HuH-7 (cell line): ENCODE data around the gene SLC44A1.

Experiments used
- DNase-seq: peaks from one replicate; pipeline ENCODE4 v3.0.0; 2011; ENCODE audit warnings: low spot score

Gene SLC44A1

DNA sequence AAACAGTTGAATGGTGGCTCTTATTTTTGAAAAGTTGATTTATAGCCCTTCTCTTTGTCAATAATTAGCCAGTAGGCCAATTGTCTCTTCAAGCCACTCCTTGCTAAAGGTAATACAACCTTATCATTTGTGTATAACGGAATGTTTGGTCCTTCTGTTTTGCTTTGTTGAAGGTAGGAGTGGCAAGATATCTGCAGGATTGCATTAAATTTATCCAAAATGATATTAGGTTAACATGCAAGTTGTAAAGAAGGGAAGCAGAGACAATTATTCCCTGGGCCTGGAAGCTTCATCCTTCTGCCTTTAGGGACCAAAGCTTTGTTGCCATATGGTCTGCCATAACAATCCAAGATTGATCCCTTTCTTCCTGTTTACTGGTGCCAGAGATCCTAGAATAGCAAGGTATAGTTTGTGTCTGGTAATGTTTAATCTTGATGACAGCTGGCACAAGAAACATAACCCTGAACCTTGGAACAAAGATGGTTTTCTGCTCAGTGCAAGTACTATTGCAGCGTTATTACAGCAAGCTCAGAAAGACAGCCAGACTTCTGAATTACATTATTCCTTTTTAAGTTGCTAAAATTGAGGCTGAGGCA, 187.9 kb downstream of the SLC44A1 start:
- no peak for DNase-seq

DNA sequence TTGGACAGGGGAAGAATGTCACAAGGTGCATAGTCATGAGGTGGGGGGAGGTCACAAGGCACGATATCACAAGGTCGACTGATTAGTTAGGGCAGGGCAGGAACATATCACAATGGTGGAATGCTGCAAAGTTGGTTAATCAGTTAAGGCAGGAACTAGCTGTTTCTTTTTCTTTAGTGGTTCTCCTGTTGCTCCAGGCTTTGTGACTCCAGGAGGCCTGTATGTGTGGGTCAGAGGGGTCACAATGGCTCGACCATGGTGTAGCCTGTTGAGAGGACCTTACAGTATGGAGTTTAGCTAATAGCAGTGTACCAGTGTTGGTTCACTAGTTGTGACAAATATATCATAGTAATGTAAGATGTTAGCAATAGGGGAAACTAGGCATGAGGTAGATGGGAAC, 191.0 kb downstream of the SLC44A1 start:
- no peak for DNase-seq

DNA sequence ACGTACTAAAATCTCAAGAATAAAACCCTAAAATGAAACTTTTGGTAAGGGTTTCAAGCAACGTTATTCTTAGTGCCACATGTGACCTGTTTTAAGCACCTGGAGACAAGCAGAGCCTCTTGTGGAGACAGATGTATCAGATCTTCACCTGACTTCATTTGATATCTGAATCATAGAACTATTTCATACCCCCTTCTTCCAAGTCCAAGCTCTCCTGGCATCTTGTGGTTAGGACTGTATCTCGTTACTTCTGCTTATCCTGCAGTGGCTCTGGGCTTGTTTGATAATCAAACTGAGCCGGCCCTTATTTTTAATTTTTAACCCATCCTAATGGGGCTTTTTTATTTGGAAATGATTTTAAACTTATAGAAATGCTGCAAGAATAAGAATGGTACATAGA, 192.3 kb downstream of the SLC44A1 start:
- no peak for DNase-seq

DNA sequence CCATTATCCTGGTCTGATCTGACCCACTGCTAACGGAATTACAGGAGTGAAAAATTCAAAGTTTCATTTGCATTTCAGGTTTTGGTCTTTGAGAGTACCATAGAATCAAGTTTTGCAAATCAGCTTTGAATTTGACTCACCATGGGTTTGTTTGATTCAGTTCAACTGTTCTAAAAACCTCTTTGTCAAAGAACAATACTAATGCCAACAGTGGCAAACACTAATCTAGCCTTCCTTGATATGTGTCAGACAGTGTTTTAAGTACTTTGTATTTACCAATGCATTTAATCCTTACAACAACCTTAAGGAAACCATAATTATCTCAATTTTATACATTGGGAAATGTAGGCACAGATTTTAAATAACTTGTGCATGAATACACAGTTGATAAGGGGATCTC, 193.3 kb downstream of the SLC44A1 start:
- DNase-seq: no peak

GRCh38 chr9:105438141-105438806, 193.8 kb downstream of the SLC44A1 start:
- no peak for DNase-seq

DNA sequence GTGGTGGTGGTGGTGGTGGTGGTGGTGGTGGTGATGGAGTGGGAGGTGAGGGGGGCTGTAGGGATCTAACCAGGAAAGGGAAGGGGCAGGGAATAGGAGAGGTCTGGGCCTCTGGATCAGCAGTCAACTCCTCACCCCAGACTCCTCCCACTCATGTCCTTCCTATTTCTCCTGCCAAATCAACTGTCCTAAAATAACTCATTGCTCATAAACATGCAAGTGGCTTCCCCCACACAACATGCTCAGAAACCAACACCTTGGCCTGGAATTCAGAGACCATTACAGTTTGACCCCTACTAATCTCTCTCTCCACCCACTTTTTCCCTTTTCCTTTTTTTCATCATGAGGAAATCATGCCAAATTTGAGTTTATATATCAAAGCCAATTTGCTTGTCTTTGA, 195.0 kb downstream of the SLC44A1 start:
- no peak for DNase-seq

DNA sequence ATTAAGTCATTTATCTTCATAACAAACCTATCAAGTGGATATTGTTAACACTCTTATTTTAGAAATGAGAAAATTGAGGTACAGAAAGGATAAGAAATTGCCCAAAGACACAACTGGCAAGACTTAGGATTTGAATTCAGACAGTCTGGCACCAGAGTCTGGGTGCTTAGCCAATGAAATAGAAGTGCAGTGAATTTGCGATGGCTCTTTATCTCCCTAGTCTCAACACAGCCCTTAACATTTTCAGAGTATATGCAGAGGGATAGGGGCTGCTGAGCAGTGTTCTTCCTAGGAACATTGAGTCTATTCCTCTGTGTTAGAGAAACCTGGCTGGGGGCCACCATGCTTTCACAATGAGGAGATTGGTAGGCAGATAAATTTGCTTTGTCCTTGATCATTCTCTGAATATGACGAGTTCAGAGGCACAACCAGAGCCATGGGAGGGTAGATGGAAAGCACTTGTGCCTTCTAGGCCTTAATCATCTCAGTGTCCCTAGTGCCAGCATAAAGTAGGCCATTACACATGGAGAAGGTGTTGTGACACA, 197.2 kb downstream of the SLC44A1 start:
- DNase-seq: no peak

DNA sequence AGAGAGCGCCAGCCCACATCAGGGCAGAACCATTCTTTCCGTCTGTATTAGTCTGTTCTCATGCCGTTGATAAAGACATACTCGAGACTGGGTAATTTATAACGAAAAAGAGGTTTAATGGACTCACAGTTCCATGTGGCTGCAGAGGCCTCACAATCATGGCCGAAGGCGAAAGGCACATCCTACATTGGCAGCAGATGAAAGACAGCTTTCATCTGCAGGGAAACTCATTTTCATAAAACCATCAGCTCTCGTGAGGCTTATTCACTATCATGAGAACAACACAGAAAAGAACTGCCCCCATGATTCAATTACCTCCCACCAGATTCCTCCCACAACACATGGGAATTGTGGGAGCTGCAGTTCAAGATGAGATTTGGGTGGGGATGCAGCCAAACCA, 198.7 kb downstream of the SLC44A1 start:
- no peak for DNase-seq

- no peak for DNase-seq
These were observed 199.7 kb downstream of the SLC44A1 start for GRCh38 chr9:105444130-105444529.

DNA sequence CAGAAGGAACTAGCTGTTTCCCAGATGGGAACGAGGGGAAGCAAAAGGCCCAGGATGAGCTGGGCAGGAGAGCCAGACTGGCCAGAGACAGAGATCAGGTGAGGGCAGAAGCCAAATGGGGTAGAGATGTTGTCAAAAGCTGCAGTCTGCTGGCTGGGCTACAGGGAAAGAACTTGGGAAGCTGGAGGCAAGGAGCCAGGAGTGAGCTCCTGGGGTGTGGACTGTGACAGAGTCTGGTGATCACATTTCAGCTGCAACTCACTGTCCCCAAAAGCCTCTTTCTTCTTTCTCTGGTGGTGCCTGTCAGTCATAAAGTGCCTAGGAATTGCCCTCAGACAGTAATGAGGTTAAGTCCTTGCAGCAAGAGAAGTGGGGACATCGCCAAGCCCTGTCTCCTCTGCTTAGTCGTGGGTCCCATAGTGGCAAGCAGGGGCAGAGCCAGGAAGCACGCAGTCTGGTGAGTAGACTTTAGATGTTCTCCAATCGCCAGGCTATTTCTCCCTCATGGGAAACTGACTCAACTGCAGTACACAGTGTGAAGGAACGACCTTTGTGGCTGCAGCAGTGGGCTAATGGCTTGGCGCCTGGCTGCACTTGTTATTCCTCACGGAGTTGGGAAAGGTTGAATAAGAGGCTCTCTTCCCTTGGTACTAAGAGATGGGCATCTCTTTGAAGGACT, 200.9 kb downstream of the SLC44A1 start:
- no peak for DNase-seq

DNA sequence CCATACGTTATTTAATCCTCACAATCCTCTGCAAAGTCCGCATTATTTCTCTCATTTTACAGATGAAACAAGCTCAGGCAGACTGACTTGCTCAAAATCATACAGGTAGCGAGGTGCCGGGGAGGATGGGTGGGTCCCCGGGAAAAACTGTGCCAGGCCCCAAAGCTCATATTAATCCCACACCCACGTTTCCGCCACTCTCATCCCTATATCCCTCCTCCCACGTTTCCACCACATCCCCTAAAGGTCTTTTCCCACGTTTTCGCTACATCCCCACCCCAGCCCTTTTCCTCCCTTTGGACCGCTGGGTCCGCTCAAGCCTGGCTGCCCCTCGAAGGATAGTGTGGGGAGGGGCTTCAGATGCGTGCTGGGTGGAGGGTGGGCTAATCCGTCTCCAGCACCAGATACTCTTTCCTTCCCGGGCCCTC, 202.9 kb downstream of the SLC44A1 start:
- DNase-seq: no peak

DNA sequence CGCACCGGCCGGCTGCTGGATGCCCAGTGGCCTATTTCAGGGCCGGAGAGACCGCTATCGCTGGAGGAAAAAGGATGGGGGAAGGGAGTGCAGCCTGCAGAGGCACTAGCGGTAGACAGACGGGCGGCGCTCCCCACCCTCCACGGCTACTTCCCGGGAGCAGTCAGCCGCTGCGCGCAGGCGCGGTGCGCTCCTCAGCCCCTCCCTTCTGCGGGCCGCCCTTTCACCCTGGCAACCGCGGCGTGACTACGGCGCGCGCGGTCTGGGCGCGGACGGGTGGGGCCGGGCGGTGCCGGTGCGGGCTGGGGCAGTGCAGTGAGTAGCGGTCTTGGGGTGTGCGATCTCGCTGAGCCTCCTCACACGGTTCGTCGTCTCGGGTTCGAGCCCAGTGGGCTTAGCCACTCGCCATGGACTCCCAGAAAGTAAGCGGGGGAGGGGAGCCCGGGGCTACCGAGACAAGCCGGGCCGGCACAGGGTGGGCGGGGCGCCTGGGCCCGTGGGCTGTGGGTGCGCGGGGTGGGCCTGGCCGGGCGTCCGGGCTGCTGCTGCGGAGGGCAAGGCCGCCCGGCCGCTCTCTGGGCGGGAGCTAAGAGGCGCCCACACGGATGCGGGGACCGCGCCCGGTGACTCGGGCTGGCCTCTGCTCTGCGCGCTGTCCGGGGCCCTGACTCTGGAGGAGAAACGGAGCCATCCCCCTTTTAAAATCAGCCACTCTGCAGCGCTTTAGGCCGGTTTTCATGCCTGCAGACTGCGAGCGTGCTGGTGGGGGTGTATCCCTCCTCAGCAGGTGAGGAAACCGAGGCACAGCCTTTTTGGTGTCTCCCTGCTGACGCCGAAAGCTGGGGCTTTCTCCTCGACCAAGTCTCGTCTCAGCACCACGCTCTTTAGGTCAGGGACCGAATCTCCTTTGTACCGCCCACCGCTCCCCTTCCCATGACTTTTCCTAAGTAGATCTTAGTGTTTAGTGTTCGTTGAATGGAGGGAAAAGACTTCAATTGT, 203.7 kb downstream of the SLC44A1 start, which contains the start of gene FSD1L:
TSS of gene FSD1L (plus strand) at position 221 of the 999 bp plus-strand sequence. CDS start at position 408, 187 bp downstream.
- DNase-seq: peak; percentile 95

GRCh38 chr9:105449081-105449480, 204.6 kb downstream of the SLC44A1 start:
- DNase-seq: no peak

GRCh38 chr9:105452185-105452584, 207.7 kb downstream of the SLC44A1 start:
- DNase-seq: no peak

GRCh38 chr9:105455836-105456475, 211.5 kb downstream of the SLC44A1 start:
- no peak for DNase-seq

DNA sequence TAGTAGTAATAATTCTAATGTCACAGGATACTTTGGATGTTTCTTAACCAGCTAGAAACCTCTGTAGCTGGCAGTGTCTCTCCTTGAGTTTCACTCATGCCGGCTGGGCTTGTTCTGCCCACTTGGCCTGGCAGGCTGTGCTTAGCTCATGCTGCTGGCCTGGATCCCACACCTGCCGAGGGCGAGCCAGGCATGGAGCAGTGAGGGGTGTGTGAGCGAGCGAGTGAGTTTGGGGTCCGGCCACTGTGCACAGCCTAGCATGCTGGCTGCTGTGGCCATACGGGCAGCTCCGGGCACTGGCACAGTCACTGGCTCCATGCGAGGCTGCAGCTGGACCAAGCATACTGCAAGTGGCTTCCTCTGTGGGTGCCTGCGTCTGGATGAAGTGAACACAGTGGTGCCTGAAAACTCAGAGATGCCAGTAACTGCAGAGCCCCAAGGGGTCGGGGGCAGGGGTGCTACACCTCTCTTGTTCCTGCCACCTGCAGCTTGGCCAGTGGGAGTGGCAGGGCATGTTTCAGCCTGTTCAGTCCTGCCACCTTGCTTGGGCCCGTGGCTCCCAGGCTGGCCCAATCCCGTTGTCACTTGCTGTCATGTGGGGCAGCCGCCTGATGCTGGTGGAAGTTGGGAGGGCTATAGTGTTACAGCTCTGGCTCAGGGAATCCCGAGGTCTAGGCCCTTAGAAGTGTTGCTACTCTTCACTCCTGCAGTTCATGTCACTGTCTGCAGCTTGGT, 213.3 kb downstream of the SLC44A1 start:
- no peak for DNase-seq

- DNase-seq: no peak
These were observed 214.0 kb downstream of the SLC44A1 start for GRCh38 chr9:105458404-105458803.

DNA sequence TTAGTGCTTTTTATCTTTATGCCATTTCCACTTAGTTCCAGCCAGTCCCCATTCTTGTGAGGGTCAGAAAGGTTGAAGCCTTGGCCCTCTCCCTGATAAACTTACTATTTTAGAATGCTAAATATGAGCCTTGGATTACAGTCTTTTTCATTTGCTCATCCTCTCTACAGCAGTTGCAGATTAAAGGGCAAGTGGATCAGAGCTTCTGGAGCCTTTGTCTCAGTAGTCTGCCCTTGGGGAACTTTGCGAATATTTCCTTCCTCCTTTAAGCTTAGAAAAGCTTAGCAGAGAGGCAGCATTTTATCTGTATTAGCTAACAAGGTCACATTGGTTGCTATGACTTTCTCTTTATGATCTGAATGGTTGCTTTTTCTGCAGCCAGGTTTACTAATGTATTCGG, 214.9 kb downstream of the SLC44A1 start:
- no peak for DNase-seq

DNA sequence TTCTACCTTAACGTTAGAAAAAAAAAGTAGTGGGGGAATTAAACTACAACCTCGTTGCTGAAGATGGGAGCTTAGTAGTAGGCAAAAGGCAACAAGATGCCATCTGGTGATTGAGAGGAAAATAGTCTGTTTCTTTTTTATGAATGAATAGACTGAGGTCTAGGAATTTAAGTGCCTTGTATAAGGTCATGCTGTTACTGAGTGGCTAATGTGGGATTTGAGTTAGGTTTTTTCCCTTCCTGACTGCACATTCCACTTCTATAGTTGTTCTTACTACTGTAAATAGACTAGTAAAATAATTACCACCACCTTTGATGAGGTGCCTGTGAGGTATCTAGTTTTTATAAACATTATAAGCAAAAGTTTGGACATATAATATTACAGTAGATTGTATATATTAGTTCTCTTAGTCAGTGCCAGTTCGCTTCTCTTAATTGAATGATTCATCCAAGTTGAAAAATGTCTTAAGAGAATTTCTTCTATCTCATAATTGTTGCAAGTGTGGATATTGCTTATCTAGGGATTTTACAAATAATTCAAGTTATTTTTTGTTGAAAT, 222.5 kb downstream of the SLC44A1 start:
- DNase-seq: no peak

DNA sequence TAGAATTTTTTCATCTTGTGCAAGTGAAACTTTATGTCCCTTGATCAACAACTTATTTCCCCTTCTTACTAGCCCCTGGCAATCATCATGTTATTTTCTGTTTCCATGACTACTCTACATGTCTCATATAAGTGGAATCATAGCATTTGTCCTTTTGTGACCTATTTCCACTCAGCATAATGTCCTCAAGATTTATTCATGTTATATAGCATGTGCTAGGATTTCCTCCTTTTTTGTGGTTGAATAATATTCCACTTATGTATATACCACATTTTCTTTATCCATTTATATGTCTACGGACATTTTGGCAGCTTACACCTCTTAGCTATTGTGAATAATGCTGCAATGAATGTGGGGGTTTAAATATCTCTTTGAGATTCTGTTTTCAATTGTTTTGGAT, 224.4 kb downstream of the SLC44A1 start:
- no peak for DNase-seq
